Ovary (tissue), 9 donors: ENCODE measurements around the gene KRTAP4-11. TPM values are rescaled to one million over a fixed set of nuclear protein-coding genes. Genes with fewer than 3 reads are reported as not detected.

ENCODE experiments used
- DNase-seq, 5 donors: peaks; one replicate each; pipeline ENCODE4 v3.0.0-alpha.2; 2019 to 2020
- H3K27ac ChIP-seq, 2 donors: fragments of 200-600 bp; one replicate each; pipeline versions ENCODE4 v1.5.1 to v1.8.0; 2019 to 2022
- H3K27me3 ChIP-seq: fragments of 200-600 bp; one replicate; pipeline ENCODE4 v1.8.0; 2022
- H3K36me3 ChIP-seq: fragments of 200-600 bp; sonication (generic); one replicate; pipeline ENCODE4 v1.5.1; 2019
- H3K4me1 ChIP-seq: one replicate; pipeline ENCODE4 v1.8.1; 2013; ENCODE audit warnings: mild to moderate bottlenecking, moderate library complexity; ENCODE audit not compliant: insufficient read depth
- H3K4me3 ChIP-seq: fragments of 200-600 bp; sonication (generic); one replicate; pipeline ENCODE4 v1.5.1; 2017
- H3K9me3 ChIP-seq, 2 donors: fragments of 200-600 bp in 1 of 2; sonication (generic) in 1 of 2; one replicate each; pipeline versions ENCODE4 v1.5.1 to v1.8.1; 2013 to 2019; ENCODE audit warnings: mild to moderate bottlenecking in 1 of 2, moderate library complexity in 1 of 2
- CTCF ChIP-seq, 3 donors: fragments of 450-650 bp in 2 of 3; fragments of 200-600 bp in 1 of 3; IDR thresholded peaks; one replicate each; pipeline versions ENCODE4 v1.5.1 to v1.8.0; 2016 to 2022; ENCODE audit warnings: antibody characterized with exemption in 3 of 3, mild to moderate bottlenecking in 1 of 3
- EP300 ChIP-seq: sonication (generic); formaldehyde crosslinking; IDR thresholded peaks from one replicate; pipeline ENCODE4 v1.6.1; 2017; ENCODE audit warnings: antibody characterized with exemption
- POLR2A ChIP-seq: fragments of 450-650 bp; IDR thresholded peaks from one replicate; pipeline ENCODE4 v1.6.1; 2017; ENCODE audit warnings: antibody characterized with exemption, mild to moderate bottlenecking, moderate library complexity
- intact Hi-C, 4 donors: fragments of 100-400 bp; cut with DNase I; formaldehyde crosslinking; loops; one replicate each; pipeline versions ENCODE4 v1.11.0 to v1.15.1; 2022 to 2023
- polyA plus RNA-seq, 2 donors: library from polyadenylated mRNA; stranded (reverse); fragments of 200-250 nt in 1 of 2; fragments of 350-450 nt in 1 of 2; fragmentation: Illumina TruSeq in 1 of 2; extraction: RNeasy Lipid Tissue Mini Kit (QIAGEN cat#74804) in 1 of 2; gene quantifications; one replicate each; pipeline ENCODE4 v1.2.3, GENCODE V29; 2013 to 2014
- total RNA-seq, 7 donors: library from RNA; depleted of rRNA in 2 of 7; stranded (reverse); fragments of >200 nt in 2 of 7; fragmentation: NEBNext Ultra II Directional in 3 of 7; extraction: Animal tissue kit (Norgen Biotek cat#: 25700) in 3 of 7; gene quantifications; one replicate each; pipeline versions ENCODE4 v1.1.0 to v1.2.4, GENCODE V29; 2016 to 2023
- donor health status: DM: no; HTN: no; CAD: no; lungs with moderate emphysema.
- donor health status: DM: no; HTN: no; CAD: no.
- donor health status: Bipolar disorder and iron deficiency.
- donor health status: DM: yes; HTN: yes; CAD: no.
- donor health status: DM: no; HTN: no; CAD: no.
- donor health status: DM: yes; HTN: yes; CAD: no.

Gene KRTAP4-11
- total and polyA plus RNA-seq, 9 donors = not detected

- TF ChIP-seq POLR2A = no peak
- no peak for TF ChIP-seq EP300
- no peak for TF ChIP-seq CTCF (IDR thresholded peaks at IDR 0.05)
Measured at GRCh38 chr17:41067281-41067680, 50.9 kb downstream of the KRTAP4-11 start.

More at GRCh38 chr17:41067281-41067680, 50.9 kb downstream of the KRTAP4-11 start:
- Histone ChIP-seq H3K4me1 (no peaks in the 10 kb centered on the region), H3K9me3 (no peaks in the 10 kb centered on the region), H3K4me3 (no peak overlapping the region), H3K27me3 (no peaks in the 10 kb centered on the region), H3K36me3 (no peaks in the 10 kb centered on the region), H3K27ac (no peak overlapping the region)
- intact Hi-C loops = no loop called here
- no peak for DNase-seq

Other genes starting within 250 kb of the KRTAP4-11 start
Only the 30 nearest of the 38 such genes appear.
- gene KRT40, start 134.0 kb downstream of the KRTAP4-11 start, total RNA-seq = not detected
- gene KRT40, start 134.0 kb downstream of the KRTAP4-11 start, polyA plus RNA-seq = not detected
- not detected for gene KRTAP3-3, start 124.2 kb downstream of the KRTAP4-11 start, total RNA-seq
- not detected for gene KRTAP3-3, start 124.2 kb downstream of the KRTAP4-11 start, polyA plus RNA-seq
- gene KRTAP3-2, start 118.5 kb downstream of the KRTAP4-11 start, total RNA-seq = not detected
- gene KRTAP3-2, start 118.5 kb downstream of the KRTAP4-11 start, polyA plus RNA-seq = not detected
- gene KRTAP3-1, start 109.2 kb downstream of the KRTAP4-11 start, total RNA-seq = not detected
- gene KRTAP3-1, start 109.2 kb downstream of the KRTAP4-11 start, polyA plus RNA-seq = not detected
- not detected for gene KRTAP1-5, start 91.2 kb downstream of the KRTAP4-11 start, total RNA-seq
- under 1 TPM in 1 of 2 donors, not detected in 1; 0.06 TPM for gene KRTAP1-5, start 91.2 kb downstream of the KRTAP4-11 start, polyA plus RNA-seq
- gene KRTAP1-4, start 88.2 kb downstream of the KRTAP4-11 start, total RNA-seq = not detected
- gene KRTAP1-4, start 88.2 kb downstream of the KRTAP4-11 start, polyA plus RNA-seq = not detected
- not detected for gene KRTAP1-3, start 83.5 kb downstream of the KRTAP4-11 start, total RNA-seq
- not detected for gene KRTAP1-3, start 83.5 kb downstream of the KRTAP4-11 start, polyA plus RNA-seq
- gene KRTAP1-1, start 76.9 kb downstream of the KRTAP4-11 start, total RNA-seq = not detected
- not detected for gene KRTAP1-1, start 76.9 kb downstream of the KRTAP4-11 start, polyA plus RNA-seq
- gene KRTAP2-1, start 71.1 kb downstream of the KRTAP4-11 start, total RNA-seq = not detected
- gene KRTAP2-1, start 71.1 kb downstream of the KRTAP4-11 start, polyA plus RNA-seq = not detected
- gene KRTAP2-2, start 63.1 kb downstream of the KRTAP4-11 start, total RNA-seq = not detected
- not detected for gene KRTAP2-2, start 63.1 kb downstream of the KRTAP4-11 start, polyA plus RNA-seq
- gene KRTAP2-3, start 58.3 kb downstream of the KRTAP4-11 start, total RNA-seq = not detected
- gene KRTAP2-3, start 58.3 kb downstream of the KRTAP4-11 start, polyA plus RNA-seq = not detected
- gene KRTAP2-4, start 52.5 kb downstream of the KRTAP4-11 start, total RNA-seq = not detected
- gene KRTAP2-4, start 52.5 kb downstream of the KRTAP4-11 start, polyA plus RNA-seq = not detected
- not detected for gene KRTAP4-7, start 34.2 kb downstream of the KRTAP4-11 start, total RNA-seq
- not detected for gene KRTAP4-7, start 34.2 kb downstream of the KRTAP4-11 start, polyA plus RNA-seq
- not detected for gene KRTAP4-8, start 20.2 kb downstream of the KRTAP4-11 start, total RNA-seq
- not detected for gene KRTAP4-8, start 20.2 kb downstream of the KRTAP4-11 start, polyA plus RNA-seq
- not detected for gene KRTAP4-16, start 16.2 kb downstream of the KRTAP4-11 start, total RNA-seq
- gene KRTAP4-16, start 16.2 kb downstream of the KRTAP4-11 start, polyA plus RNA-seq = not detected
- gene KRTAP4-9, start 13.0 kb downstream of the KRTAP4-11 start, total RNA-seq = not detected
- gene KRTAP4-9, start 13.0 kb downstream of the KRTAP4-11 start, polyA plus RNA-seq = not detected
- gene KRTAP4-12, start 5.8 kb upstream of the KRTAP4-11 start, total RNA-seq = not detected
- not detected for gene KRTAP4-12, start 5.8 kb upstream of the KRTAP4-11 start, polyA plus RNA-seq
- not detected for gene KRTAP4-6, start 22.2 kb upstream of the KRTAP4-11 start, total RNA-seq
- gene KRTAP4-6, start 22.2 kb upstream of the KRTAP4-11 start, polyA plus RNA-seq = not detected
- gene KRTAP4-5, start 31.5 kb upstream of the KRTAP4-11 start, total RNA-seq = not detected
- not detected for gene KRTAP4-5, start 31.5 kb upstream of the KRTAP4-11 start, polyA plus RNA-seq
- gene KRTAP4-4, start 42.4 kb upstream of the KRTAP4-11 start, total RNA-seq = not detected
- gene KRTAP4-4, start 42.4 kb upstream of the KRTAP4-11 start, polyA plus RNA-seq = not detected
- gene KRTAP4-3, start 49.8 kb upstream of the KRTAP4-11 start, total RNA-seq = not detected
- gene KRTAP4-3, start 49.8 kb upstream of the KRTAP4-11 start, polyA plus RNA-seq = not detected
- not detected for gene KRTAP4-2, start 59.8 kb upstream of the KRTAP4-11 start, total RNA-seq
- not detected for gene KRTAP4-2, start 59.8 kb upstream of the KRTAP4-11 start, polyA plus RNA-seq
- not detected for gene KRTAP4-1, start 66.5 kb upstream of the KRTAP4-11 start, total RNA-seq
- gene KRTAP4-1, start 66.5 kb upstream of the KRTAP4-11 start, polyA plus RNA-seq = not detected
- gene KRTAP9-1, start 71.5 kb upstream of the KRTAP4-11 start, total RNA-seq = not detected
- gene KRTAP9-1, start 71.5 kb upstream of the KRTAP4-11 start, polyA plus RNA-seq = not detected
- gene KRTAP9-2, start 108.3 kb upstream of the KRTAP4-11 start, total RNA-seq = not detected
- not detected for gene KRTAP9-2, start 108.3 kb upstream of the KRTAP4-11 start, polyA plus RNA-seq
- gene KRTAP9-3, start 114.1 kb upstream of the KRTAP4-11 start, total RNA-seq = not detected
- not detected for gene KRTAP9-3, start 114.1 kb upstream of the KRTAP4-11 start, polyA plus RNA-seq
- not detected for gene KRTAP9-8, start 119.6 kb upstream of the KRTAP4-11 start, total RNA-seq
- not detected for gene KRTAP9-8, start 119.6 kb upstream of the KRTAP4-11 start, polyA plus RNA-seq
- gene KRTAP9-4, start 131.3 kb upstream of the KRTAP4-11 start, total RNA-seq = not detected
- gene KRTAP9-4, start 131.3 kb upstream of the KRTAP4-11 start, polyA plus RNA-seq = not detected
- not detected for gene KRTAP9-9, start 137.0 kb upstream of the KRTAP4-11 start, total RNA-seq
- not detected for gene KRTAP9-9, start 137.0 kb upstream of the KRTAP4-11 start, polyA plus RNA-seq
- not detected for gene KRTAP9-6, start 147.0 kb upstream of the KRTAP4-11 start, total RNA-seq
- gene KRTAP9-6, start 147.0 kb upstream of the KRTAP4-11 start, polyA plus RNA-seq = not detected